Activated CD8-positive, alpha-beta memory T cell treated with anti-CD3 and anti-CD28 coated beads for 36 hours (primary cell): Measurements from ENCODE around the gene CAMTA1. TPM values are rescaled to one million over a fixed set of nuclear protein-coding genes. Genes with fewer than 3 reads are reported as not detected.

Experiments
- CTCF ChIA-PET: fragments of 350-600 bp; sonication (Branson Sonifier 250); formaldehyde crosslinking; loops from one replicate; lab custom pipeline; 2021; ENCODE audit warnings: antibody characterized with exemption; lab: Charles Lee
- POLR2A ChIA-PET: fragments of 350-600 bp; sonication (Branson Sonifier 250); formaldehyde crosslinking; loops from one replicate; lab custom pipeline; 2021; ENCODE audit warnings: antibody characterized with exemption; lab: Charles Lee
- total RNA-seq, 2 experiments: library from RNA; stranded (reverse); gene quantifications; one replicate each; pipeline ENCODE4 v1.2.3, GENCODE V29; 2021

Gene CAMTA1
- total RNA-seq, 2 experiments from 2014 or later, result 66.5 to 72.5 TPM

DNA sequence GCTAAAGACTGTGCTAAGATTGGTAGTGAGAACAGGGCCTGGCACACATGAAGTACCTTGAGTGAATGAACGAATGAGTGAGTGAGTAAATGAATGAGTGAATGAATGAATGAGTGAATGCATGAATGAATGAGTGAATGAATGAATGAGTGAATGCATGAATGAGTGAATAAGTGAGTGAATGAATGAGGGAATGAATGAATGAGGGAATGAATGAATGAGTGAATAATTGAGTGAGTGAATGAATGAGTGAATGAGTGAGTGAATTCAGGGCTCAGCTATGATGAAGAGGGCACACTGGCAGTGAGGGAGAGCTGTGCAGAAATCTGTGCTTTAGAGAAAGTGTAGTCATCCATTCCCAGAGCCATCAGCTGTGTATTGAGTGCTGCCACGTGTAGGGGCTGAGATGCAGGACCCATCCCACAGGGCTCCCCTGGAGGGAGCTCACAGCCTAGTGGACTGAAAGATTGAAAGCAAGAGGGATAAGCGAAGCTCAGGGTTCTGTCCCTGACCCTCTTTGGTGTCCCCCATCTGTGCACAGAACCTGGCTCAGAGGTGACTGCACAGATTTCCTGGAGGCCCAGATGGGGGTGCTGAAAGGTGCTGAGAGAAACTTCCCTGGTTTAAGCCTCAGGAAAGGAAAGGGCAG lies 767.9 kb downstream of the CAMTA1 start:
- CTCF ChIA-PET, result no interaction called here
- POLR2A ChIA-PET, result no interaction called here

DNA sequence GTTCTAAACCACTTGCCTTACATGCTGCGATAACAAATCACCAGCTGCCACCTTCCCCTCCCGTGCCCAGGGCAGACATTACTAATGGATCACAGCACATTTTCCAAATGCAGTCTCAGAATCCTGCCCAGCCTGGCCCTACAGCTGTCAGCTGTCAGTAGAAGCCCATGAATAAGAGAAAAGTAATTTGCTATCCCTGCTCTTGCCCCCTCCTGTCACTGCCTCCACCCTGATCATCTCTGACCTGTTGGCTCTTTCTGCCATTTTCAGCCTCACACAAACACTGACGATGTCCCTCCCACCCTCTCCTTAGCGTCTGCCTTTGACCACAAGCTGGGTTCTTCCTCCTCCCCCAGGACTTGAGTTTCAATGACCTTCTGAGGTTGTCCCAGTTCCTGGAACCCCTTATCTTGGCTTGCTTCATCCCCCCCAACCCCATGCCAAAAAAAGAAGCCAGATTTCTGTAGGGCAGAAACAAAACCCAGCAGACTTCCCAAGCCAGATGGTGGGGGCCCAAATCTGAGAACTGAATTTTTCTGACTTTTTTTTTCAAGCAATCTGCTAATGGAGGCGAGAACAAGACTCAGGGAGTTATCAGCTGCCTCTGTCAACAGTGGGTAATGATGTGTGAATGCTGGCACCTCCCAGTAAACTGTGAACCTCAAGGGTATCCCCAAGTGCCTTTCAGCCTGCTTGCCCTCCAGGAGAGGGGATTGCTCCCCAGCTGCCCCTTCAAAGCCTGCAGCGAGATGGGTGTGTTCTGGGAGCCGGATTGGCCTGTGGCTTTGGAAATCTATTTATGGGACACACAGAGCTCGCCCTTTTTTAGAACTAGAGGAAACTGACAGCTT lies 769.4 kb downstream of the CAMTA1 start:
- ChIA-PET CTCF (no interaction called here), POLR2A (no interaction called here)

DNA sequence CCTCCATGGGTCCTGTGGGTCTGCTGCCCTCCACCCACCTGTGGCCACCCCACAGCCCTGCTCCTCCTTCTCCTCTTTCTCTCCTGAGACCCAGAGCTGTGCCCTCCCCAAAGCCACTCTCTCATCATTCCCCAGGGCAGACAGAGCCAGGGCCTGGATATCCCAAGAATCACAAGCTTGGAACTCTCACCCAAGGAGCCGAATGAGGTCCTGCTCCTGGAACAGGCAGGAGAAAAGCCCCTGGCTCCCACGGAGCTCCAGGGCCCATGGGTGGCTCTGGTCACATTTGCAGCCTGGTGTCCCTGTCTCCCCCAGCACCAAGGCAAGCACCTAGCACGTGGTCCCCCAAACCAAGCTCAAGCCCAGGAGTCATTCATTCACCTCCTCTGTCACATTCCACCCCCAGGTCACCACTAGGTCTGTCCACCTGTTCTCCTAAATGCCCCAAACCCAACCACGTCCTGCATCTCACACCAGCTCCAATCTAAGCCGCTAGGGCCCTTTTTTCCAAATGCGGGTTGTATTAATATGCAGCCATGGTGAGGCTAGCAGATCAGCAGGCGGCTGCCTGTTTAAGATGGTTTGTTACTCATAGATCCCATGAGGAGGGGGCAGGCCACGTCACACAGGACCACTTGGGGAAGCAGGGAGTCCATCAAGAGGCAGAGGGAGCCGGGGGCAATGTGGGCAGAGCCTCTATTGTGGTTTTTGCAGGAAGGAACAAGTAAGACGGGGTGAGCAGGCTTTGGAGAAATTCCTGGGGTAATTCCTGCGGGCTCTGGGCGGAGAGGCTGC lies 770.3 kb downstream of the CAMTA1 start:
- CTCF ChIA-PET, result no interaction called here
- POLR2A ChIA-PET, result no interaction called here

DNA sequence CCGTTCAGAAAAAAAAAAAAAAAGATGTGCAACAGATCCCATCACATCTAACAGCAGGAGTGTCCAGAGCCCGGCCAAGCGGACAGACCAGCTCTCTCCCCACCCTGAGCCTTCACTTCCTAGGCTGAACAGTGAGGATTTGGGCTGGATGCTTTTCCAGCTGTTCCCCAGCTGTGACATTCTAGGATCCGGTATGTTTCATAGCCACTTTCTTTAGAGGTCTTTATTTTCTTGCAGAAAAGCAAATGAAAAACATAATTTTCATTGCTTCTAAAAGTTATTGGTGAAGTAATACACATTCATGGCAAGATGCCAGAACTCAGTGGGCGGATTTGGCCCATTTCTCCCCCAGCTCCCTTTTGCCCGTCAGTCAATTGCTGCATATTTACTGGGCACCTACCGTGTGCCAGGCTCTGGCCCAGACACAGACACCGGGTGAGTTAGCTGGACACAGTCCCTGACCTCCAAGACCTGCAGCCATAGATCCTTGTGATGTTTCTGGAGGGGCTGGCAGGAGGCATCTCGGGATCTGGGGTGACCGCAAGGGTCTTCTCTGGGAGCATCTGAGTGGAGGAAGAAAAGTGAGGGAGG lies 772.1 kb downstream of the CAMTA1 start:
- ChIA-PET POLR2A (no interaction called here), CTCF (no interaction called here)

DNA sequence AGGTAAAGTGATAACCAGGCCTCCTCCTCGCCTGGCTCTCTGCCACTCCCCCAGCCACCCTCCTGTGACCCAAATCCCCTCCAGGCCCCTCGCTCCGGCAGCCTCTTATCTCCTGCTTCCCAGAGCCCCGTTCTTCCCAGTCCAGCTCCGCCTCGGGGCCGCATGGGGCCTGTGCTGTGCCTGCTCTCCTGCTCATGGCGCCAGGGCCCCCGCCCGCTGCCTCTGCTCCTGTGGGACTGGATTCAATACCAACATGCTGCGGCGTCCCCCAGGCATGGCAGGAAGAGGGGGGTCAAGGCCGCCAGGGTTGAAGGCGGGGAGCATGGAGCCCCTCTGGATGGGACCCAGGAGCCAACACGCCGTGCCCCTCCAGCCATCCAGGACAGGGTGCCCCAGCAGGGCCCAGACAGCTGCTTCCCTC lies 772.8 kb downstream of the CAMTA1 start:
- POLR2A ChIA-PET, result no interaction called here
- CTCF ChIA-PET, result no interaction called here

DNA sequence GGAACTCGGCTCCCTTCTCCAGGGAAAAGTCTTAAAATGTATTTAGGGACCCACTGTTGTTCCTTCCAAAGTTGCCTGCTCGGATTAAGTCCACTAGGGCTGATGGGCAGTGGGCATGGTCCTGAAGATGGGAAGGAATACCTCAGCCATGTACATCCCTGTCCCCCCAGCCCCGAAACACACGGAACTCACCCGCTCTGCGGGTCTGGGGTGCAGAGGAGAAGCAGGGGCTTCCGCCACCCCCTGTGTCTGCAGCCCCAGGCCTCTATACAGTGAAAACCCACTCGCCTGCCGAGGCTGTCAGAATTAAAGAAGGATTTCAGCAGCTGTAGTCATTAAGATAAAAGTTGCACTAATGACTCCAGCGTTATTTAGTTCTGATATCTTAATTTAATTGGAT lies 773.2 kb downstream of the CAMTA1 start:
- ChIA-PET CTCF (no interaction called here), POLR2A (no interaction called here)

DNA sequence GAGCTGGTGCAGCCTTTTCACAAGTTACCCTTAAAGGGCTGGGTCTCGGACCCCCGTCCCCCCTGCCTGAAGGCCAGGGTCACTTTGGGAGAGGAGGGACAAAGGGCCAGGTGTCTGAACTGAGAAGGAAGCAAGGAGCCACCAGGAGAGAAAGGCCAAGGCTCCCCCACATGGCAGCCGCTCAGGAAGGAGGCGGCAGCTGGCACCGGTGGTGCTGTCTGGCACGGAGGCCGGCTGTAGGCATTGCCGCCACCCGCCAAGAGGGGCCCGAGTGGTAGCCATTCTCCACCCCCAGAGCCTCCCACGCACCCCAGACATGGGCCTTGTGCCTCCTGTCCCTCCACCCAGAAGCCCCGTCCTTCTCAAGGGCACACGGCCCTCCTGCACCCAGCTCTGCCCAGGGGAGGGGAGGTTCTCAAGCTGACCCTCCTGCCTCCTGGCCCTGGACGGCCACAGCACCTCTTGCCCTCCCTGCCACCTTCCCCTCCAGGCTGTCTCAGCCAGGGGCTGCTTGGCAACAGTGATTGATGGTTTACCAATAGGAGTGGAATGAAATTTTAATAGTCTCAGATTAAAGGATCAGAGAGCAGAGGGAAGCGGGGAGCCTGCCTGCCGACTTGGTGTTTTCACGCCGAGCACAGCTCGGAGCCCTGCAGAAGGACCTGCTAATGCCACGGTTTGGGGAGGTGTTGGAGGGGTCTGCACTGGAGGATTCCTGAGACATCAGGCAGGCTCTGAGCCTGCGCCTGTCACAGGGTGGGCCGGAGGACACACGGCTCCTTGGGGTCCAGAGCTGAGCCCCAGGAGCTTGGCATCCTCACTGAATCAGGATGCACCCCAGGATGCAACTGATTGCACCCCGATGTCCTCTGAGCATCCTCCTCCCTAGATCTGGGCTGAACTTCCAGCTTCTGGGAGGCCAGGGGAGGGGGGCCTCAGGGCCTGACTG lies 773.9 kb downstream of the CAMTA1 start:
- ChIA-PET CTCF (no interaction called here), POLR2A (no interaction called here)

DNA sequence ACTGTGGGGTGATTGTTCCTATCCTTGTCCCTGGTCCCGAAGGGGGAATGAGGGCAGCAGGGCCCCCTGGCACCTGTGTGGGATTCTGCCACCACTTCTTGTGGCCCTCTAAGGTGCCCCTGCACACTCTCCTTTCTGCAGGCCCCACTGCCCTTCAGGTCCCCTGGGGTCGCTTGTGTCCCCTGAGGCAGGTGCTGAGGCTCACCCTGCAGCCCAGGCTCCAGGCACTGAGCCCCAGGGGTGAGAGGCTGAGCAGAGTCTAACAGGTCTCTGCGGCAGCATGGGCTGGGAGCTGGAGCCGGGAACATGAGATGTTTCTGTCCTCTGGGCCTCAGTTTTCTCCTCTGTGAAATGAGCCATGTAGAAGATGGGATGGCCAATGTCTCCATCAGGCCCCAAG lies 774.9 kb downstream of the CAMTA1 start:
- POLR2A ChIA-PET, result no interaction called here
- CTCF ChIA-PET, result no interaction called here

DNA sequence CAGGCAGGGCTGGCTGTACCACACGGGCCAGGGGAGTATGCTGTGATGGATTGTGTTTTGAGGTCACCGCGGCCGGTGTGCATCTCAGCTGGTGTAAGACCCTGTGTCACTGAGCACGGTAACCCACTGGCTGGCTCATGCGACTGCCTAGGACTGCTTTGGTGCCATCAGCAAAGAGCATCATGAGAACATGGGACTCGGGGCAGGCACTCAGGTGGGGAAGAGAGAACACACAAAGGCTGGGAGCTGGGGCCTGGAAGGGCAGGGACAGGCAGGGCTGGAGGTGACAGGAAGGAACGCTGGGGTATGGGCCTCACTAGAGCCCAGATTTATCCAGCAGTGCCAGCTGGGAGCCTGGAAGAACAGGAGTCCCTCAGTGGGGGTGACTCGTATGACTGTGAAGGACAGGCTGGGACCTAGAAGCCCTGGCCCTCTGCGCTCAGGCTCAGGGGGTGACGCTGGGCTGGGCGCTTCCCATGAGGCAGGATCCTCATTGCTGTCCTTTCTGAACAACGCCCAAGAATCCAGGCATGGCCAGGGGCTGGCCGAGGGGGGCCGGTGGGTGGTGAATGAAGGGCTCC lies 775.4 kb downstream of the CAMTA1 start:
- ChIA-PET POLR2A (no interaction called here), CTCF (no interaction called here)

DNA sequence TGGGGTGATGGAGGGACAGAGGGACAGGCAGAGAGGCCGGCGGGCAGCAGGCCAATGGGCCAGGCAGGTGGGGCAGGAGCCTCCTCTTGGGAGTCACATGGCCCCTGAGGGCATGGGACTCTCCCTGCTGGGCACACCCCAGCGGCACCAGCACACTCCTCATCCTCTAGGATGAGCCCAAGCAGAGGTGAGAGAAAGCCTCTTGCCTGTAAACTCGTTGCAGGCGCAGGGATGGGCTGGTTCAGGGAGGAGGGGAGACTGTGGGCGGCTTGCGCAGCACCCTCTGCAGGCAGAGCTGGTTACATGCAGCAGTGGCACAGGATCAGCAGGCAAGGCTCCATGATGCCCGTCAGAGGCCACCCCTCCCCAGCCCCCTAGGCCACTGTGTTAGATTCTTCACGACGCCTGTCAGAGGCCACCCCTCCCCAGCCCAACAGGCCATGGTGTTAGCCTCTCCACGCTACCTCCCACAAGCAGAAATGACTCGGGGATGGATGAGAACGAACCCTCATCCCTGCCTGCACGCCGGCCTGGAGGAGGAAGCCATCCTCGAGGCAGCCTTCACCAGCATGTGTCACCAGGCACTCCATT lies 776.2 kb downstream of the CAMTA1 start:
- ChIA-PET CTCF (no interaction called here), POLR2A (no interaction called here)

DNA sequence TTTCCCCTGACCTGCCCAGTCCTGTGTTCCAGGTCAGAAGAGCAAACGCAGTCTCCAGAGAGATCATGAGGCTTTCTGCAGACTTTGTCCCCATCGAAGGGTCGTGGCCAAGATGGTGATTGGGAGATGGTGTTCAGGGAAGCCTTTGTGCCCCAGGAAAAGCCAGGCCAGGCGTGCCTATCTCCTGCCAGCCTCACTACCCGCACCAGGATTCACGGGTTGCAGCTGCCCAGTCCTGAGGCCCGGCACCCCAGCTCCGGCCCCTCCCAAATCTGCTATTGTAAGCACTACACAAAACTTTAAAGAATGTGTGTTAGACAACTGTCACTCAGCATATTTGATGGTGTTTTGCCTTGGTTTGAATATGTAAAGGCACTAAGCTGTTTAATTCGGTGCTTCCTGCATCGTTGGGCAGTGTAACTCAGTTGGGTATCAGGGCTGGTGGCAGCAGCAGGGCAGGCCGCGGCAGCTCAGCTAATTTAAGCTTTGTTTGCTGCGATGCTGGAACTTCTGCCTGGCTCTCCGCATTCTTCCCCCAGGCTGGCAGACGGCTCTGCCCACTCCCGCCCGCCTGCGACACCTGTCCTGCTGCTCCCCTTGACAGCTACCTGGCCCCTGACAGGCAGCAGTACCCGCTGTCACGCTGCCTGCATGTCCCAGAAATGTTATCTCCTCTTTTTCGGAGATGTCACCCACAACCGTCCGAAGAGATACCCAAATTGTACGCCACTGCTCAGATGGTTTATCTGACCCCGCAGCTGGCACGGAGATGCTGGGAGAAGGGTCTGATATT lies 776.9 kb downstream of the CAMTA1 start:
- POLR2A ChIA-PET, result no interaction called here
- CTCF ChIA-PET, result no interaction called here

DNA sequence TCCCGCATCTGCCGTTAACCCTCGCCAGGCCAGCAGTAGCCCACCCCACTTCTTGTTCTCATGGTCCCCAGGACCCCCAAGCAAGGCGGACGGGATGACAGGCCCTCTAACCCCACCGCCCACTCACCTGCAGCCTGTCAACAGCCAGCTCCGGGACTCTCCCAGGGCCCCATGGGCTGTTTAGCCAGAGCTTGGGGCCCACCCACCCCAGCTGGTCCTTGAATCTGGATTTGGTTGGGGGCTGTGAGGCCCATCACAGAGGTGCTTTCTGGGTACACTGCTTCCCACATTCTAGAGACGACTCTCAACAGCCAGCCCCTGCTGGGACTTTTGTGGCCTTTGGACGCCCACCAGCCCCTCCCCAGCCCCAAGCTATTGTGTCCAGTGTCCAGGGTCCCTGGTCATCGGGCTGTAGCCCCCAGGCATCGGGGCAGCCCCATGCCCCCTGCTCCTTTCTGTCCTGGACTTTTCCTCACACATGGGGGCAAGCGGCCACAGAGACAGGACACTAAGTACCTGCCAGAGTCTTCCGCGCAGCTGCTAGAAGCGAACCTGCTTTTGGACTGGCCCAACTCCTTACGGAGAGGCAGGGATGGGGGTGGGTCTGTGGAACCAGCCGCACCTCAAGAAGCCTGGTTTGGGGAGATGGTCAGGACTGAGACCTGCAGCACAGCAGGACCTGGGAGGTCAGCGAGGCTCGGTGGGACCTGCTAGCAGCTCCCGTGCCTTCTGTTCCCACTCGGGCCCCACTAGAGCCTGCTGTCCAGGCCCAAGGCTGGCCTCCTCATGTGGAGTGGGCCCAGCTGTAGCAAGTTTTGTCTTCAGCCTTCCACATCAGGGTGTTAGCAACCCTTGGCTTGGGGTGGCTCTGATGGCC lies 777.7 kb downstream of the CAMTA1 start:
- CTCF ChIA-PET, result interaction anchor here (0.5 kb wide), 1 partner anchor 15 kb away, joined by 3 read pairs; no protein-coding TSS in a partner anchor
- POLR2A ChIA-PET, result no interaction called here

DNA sequence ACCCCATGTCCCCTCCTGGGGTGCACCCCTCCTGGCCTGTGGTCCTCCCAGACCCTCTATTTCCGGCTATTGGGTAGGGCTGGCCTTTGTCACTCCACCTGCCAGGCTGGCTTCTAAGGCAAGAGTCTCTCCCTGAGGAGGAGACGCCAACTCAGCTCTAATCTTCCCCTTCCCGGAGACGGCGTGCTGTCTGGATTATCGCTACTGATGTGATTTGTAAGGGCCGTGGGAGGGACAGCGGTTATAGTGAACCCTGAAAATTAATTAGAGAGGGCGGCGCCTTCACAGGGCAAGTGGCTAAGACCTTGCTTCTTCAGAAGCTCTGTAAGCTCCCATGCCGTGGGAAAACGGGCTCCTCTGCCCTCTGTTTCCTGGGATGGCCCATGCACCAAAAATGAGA lies 778.9 kb downstream of the CAMTA1 start:
- ChIA-PET CTCF (no interaction called here), POLR2A (no interaction called here)

DNA sequence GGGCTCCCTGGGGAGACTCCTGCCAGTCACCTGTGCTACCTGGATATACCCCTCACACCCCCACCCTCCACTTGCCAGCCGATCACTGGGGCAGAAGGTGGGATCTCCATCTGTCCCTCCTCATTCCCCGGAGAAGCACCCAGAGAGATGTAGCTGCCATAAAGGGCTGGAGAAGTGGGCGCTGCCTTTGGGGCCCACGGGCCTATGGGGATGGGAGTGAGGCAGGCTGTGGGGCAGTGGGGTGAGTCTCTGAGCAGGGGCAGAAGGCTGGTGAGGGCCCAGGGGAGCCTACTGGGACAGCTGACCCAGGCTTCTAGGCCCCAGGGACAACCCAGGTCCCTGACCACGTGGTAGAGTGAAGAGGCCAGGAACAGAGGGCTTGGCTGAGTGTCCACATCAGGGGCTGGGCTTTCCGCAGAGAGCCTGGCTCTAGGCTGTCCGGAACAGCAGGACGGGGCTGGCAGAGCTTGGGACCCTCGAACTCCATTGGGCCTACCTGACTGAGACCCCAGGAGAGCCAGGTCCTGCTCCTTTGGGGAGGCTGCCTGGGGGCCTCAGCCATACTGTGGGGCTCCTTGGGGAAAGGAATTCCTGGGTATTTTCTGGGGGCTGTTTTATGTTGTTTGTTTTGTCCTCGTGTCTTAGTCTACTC lies 780.0 kb downstream of the CAMTA1 start:
- CTCF ChIA-PET, result no interaction called here
- POLR2A ChIA-PET, result no interaction called here

DNA sequence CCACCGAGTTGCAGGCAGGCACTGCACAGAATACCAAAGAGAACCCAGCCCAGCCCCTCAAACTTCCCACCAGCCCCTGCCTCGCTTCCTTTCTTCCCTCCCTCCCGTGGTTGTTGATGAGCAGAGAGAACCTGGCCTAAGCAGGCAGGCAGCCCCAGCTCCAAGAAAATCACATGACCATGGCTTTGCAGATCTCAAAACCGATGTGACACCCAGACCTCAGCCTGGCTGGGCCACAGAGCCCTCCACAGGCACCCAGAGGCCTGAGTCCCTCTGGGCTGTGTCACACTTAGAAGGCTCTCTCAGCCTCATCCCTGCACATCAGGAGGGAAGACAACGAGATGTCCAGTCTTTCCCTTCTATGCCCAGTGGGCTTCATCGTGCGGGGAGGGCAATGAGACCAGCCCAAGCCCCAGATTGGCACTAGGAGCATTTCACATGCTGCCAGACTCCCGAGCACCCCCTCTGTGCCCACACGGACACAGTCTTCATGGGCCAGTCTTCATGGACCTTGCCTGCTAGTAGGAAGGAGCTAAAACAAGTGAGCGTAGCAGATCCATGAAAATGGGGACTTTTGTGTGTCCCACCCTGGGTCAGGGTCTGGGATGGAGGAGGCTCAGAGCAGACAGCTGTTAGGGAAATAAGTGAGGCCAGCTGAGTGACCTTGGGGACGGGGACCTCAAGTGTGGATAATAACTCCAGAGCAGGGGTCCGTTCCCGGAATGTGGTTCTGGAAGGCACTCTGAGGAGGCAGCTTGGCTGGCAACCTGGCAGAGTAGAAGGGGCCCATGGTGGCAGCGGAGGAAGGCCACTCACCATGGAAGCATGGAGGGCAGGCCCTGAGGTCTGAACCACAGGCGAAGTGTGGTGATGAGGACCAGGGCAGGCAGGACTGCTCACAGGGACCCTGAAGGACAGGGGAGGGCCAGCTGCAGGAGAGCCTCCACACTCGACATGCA lies 781.4 kb downstream of the CAMTA1 start:
- POLR2A ChIA-PET, result no interaction called here
- CTCF ChIA-PET, result no interaction called here
